NCI-H748 treated with DMSO at 0.1 percent for 48 hours (cell line): ENCODE results near the gene KCNQ1.

Source experiments
- DNase-seq: peaks from one replicate; lab custom pipeline; 2025; lab: John Stamatoyannopoulos, UW

Gene KCNQ1

GRCh38 chr11:2535673-2536439, 91.0 kb downstream of the KCNQ1 start:
- DNase-seq = no peak

DNA sequence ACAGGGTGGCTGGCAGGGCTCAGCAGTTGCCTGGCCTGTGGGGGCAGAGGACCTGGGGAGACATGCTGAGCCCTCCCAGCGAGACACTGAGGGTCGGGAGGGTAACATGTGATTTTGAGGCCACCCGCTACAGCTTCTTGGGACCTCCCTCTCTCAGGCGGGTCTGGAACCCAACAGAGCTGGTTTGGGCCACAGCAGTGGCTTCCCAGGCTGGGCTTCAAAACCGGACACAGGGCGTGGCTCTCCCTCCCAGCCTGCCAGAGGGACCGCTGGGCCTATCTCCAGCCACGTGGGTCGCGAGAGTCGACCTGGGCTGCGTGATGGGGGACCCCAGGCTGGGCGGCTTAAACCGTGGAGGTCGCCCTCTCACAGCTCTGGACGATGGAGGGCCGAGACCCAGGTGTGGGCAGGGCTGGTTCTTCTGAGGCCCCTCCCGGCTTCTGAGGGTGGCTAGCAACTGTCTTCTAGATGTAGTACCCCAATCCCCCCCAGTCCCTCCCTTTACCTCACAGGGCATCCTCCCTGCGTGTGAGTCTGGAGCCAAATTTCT, 91.7 kb downstream of the KCNQ1 start:
- DNase-seq = no peak

GRCh38 chr11:2537010-2537705, 92.3 kb downstream of the KCNQ1 start:
- no peak for DNase-seq

DNA sequence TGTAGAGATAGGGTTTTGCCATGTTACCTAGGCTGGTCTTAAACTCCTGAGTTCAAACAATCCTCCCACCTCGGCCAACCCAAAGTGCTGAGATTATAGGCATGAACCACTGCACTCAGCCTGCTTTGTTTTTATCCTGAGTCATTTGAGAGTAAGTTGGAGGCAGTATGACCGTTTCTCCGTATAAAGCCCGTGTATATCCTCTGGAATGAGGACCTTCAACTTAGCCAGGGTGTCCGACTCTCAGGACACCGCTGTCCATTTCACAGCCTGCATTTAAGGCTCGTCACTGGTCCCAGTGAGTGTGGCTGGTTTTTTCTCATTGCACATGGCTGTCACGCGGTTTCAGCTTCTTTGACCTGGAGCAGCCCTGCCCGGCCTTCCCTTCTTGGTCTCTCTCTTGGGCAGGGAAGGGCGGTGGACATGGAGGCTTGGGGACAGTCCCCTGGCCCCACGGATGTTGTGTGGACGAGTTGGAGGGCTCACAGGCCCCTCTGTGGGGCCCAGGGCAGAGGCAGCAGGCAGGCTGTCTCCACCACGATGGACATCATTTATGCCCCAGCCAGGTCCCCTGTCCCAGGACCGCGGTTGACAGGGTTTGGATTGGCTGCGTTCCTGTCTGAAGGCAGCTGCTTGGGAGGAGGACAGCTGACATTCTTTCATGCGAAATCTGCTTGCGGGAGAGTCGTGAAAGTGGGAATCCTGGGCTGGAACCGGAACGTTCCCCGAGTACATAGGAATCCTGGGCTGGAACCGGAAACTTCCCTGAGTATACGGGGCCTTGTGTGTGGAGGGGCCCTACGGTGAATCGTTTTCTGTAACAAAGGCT, 93.3 kb downstream of the KCNQ1 start:
- no peak for DNase-seq

DNA sequence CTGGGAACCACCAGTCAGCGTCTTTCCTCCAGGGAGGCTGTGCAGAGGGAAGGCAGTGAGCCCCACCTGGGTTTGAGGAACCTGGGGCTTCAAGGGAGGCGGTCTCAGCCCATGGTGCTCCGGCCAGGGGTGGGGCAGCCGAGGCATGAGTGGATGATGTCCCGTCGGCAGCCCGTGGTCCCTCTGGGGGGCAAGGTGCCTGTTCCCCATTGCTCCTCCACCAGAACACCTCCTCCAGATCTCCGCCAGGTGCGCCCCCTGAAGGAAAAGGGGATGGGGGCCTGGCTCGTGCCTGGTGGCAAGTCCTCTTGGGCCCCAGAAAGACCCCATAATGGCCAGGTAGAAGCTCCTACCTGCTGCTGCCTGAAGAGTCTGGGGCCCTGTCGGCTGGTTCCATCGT, 94.1 kb downstream of the KCNQ1 start:
- DNase-seq = no peak

DNA sequence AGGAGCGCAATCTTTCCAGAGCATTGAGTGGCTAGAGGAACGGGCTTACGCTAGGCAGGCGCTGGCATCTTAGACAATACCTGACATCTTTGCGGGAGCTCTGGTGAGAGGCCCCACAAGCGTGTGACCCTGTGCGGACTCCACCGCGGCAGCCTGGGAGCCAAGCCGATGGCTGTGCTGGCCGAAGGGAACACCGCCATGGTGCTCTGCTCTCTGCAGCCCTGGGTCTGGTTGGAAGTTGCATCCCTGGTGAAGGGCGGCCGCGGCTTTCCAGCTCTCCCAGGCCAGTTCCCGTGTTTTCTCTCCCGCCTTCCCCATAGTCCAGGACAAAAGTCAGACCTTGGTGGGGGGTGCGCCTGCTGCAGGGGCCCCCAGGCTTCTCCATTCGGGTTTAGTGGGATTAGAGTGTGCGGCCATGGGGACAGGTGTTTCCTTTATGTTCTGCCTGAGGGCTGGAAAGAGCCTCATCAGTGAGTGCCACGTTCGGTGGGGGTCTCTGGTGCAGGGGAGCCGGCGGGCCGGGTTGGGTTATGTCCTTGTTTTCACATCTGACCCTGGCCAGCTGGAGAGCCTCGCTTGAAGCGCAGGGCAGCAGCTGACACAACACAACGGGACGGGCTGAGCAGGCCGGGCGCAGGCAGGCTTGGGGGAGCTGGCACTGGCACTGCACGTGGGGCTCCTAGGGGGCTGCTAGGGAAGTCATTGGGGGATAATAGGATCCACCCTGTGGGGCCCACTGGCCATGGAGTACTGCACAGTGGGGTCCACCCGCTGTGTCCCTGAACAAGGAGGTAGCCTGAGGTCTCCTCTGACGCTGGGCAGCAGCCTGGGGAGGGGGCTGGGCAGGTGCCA, 94.8 kb downstream of the KCNQ1 start:
- DNase-seq = no peak

DNA sequence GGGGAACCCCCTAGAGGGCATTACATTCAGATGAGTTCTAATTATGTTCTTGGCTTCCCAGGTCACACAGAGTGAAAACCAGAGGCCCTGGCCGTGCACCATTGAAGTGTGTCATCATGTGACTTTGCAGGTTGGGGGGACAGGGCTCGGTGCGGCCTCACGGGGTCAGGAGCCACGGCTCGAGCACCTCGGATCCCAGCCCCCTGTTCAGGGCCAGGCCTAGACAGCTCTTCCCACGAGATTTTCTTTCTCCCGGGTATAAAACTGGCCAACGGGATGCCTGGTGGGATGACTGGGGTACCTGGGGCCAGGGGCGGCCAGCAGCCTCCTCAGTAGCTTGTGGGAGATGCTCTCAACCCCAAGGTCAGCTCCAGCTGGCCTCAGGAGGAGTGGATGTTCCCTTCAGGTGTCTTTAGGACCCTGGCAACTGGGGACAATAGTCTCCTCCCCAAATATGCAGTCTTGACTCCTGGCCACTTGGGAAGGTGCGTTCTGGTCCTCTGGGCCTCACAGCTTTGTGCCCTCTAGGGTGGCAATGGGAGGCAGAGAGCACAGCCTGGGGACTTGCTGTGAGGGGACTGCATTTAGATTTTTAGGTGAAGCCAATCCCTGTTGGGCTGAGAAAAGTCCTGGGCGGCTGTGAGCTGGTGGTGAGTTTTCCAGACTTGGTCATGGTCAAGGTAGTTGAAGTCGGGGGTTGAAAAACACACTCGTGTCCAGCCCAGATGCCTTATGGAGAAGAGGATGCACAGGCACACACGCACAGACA, 95.6 kb downstream of the KCNQ1 start:
- no peak for DNase-seq

GRCh38 chr11:2540992-2541680, 96.3 kb downstream of the KCNQ1 start:
- no peak for DNase-seq

DNA sequence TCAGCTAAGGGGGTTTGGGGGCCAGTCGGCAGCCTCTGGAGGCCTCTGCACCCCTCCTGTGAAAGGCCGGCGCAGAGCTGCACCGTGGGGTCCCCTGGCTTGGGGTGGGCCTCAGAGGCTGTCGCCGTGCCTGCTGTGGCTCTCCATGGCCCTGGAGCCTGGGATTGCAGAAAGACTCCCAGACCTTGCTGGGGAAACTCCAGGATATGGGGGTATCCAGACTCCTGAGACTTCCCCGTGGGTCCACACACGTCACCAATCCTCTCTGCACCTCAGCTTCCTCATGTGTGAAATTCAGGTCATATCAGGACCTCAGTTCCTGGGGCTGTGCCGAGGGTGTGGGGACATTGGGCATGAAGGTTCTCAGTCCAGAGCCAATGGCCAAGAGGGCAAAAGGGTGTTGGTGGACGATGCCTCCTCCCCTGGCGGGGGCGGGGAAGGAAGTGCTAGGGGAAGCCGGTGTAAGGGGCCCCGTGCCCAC, 97.1 kb downstream of the KCNQ1 start:
- no peak for DNase-seq

GRCh38 chr11:2542406-2542805, 97.6 kb downstream of the KCNQ1 start:
- DNase-seq = no peak

DNA sequence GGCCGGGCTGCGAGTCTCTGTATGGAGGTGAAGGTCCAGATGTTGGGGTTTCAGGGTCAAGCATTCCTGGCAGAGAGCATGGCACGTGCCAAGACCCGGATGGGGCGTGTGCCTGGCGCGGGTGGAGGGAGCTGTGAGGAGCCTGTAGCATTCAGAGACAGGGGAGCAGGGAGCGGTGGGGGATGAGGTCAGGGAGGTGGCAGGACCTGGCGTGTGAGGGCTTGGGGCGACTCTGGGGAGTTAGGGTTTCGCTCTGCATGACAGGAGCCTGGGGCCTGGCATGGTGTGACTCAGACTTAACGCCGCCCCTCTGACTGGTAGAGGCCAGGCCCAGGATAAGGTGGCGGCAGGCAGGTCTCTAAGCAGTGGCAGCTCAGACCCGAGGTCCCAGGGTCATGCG, 103.0 kb downstream of the KCNQ1 start:
- DNase-seq = no peak

GRCh38 chr11:2548596-2548995, 103.8 kb downstream of the KCNQ1 start:
- no peak for DNase-seq

DNA sequence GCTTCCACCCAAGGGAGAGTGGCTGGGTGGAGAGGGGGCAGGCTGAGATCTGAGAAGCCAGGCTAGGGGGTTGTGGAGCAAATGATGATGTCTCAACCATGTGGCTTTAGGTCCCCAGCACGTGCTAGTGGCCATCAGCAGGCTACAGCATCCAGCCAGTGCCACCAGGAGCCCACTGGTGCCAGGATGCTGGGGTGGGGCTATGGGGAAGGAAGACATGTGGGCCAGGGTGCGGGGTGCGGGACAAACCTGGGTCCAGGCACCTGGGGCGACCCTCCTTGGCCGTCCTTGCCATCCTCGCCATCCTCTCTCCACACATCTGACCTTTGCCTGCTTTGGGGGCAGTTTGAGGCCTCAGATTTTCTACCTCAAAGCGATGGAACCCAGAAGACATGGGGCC, 104.3 kb downstream of the KCNQ1 start:
- DNase-seq = no peak

- no peak for DNase-seq
Observed at GRCh38 chr11:2549491-2549875, 104.7 kb downstream of the KCNQ1 start.

- DNase-seq = no peak
Observed at GRCh38 chr11:2549876-2550605, 105.2 kb downstream of the KCNQ1 start.

- no peak for DNase-seq
Observed at GRCh38 chr11:2550606-2550970, 105.8 kb downstream of the KCNQ1 start.

DNA sequence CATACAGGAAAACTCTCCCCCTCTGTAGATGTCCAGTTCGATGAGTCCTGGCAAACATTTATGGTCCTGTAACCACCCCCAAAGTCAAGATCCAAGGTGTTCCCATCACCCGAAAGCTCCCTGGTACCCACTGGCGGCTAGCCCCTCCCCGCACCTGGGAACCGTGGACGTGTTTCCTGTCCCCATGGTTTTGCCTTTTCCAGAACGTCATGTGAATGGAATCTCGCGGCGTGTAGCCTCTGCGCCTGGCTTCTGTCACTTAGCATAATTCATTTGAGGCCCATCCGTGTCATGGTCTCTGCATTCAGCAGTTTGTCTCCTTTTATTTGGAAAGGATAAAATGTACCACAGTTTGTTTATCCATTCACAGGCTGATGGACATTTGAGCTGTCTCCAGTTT, 106.3 kb downstream of the KCNQ1 start:
- DNase-seq = no peak

DNA sequence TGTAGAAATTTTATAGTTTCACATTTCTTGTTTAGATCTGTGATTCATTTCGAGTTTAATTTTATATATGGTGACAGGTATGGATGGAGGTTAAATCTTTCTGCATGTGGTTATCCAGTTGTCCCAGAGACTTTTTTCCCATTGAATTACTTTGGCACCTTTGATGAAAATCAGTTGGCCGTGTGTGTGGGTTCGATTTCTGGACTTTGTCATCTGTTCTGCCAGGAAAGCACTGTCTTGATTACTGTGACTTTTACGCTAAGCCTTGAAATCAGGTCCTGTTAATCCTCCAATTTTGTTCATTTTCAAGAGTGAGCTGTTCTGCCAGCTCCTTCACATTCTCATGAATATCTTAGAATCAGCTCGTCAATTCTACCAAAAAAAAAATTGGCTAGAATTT, 107.4 kb downstream of the KCNQ1 start:
- no peak for DNase-seq

DNA sequence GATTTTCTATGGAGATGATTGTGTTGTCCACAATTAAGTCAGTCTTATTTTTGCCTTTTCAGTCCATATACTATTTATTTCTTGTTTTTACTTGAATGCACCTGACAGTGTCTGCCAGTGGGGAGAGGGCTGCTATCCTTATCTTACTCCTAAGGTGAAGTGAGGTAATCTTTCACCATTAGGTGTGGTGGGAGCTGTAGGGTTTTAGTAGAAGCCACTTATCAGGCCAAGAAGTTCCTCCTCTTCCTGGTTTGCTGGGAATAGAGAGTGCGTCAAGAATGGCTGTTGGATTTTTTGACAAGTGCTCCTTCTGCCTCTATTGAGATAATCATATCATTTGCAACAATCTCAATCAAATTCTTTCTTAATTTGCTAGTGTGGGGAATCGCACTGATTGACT, 108.4 kb downstream of the KCNQ1 start:
- no peak for DNase-seq
